ENCODE results near the gene C1orf105. TPM values are rescaled to one million over a fixed set of nuclear protein-coding genes. Genes with fewer than 3 reads are reported as not detected.
A peak's percentile ranks its signal among the peaks of the same experiment; 100 is the strongest.

Gene C1orf105
- total and polyA plus RNA-seq, 2 experiments from 2014 or later = not detected

DNA sequence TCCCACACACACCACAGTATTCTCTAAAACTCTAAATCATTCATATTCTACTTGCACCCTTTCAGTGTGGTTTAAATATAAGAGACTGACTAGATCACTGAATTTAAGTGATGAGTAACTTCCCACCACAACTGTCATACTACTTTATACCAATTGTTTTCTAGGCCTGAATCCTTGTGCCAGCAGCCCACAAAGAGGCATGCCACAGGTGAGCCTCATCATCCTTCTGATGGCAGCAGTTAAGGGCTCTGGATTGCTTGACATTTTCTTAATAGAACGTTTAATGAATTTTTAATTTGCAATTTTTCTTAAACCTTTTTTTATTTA, 9.6 kb downstream of the C1orf105 start (continued):
- TF ChIP-seq, protein P1, sequence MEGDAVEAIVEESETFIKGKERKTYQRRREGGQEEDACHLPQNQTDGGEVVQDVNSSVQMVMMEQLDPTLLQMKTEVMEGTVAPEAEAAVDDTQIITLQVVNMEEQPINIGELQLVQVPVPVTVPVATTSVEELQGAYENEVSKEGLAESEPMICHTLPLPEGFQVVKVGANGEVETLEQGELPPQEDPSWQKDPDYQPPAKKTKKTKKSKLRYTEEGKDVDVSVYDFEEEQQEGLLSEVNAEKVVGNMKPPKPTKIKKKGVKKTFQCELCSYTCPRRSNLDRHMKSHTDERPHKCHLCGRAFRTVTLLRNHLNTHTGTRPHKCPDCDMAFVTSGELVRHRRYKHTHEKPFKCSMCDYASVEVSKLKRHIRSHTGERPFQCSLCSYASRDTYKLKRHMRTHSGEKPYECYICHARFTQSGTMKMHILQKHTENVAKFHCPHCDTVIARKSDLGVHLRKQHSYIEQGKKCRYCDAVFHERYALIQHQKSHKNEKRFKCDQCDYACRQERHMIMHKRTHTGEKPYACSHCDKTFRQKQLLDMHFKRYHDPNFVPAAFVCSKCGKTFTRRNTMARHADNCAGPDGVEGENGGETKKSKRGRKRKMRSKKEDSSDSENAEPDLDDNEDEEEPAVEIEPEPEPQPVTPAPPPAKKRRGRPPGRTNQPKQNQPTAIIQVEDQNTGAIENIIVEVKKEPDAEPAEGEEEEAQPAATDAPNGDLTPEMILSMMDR (conservative IDR thresholded peaks at IDR 0.05; ENCODE audit: low read depth in 2 of 2) = no peak
- TF ChIP-seq, protein P2, sequence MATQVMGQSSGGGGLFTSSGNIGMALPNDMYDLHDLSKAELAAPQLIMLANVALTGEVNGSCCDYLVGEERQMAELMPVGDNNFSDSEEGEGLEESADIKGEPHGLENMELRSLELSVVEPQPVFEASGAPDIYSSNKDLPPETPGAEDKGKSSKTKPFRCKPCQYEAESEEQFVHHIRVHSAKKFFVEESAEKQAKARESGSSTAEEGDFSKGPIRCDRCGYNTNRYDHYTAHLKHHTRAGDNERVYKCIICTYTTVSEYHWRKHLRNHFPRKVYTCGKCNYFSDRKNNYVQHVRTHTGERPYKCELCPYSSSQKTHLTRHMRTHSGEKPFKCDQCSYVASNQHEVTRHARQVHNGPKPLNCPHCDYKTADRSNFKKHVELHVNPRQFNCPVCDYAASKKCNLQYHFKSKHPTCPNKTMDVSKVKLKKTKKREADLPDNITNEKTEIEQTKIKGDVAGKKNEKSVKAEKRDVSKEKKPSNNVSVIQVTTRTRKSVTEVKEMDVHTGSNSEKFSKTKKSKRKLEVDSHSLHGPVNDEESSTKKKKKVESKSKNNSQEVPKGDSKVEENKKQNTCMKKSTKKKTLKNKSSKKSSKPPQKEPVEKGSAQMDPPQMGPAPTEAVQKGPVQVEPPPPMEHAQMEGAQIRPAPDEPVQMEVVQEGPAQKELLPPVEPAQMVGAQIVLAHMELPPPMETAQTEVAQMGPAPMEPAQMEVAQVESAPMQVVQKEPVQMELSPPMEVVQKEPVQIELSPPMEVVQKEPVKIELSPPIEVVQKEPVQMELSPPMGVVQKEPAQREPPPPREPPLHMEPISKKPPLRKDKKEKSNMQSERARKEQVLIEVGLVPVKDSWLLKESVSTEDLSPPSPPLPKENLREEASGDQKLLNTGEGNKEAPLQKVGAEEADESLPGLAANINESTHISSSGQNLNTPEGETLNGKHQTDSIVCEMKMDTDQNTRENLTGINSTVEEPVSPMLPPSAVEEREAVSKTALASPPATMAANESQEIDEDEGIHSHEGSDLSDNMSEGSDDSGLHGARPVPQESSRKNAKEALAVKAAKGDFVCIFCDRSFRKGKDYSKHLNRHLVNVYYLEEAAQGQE (IDR thresholded peaks at IDR 0.05; ENCODE audit: unreplicated experiment) = no peak
- no peak for TF ChIP-seq NANOG (IDR thresholded peaks at IDR 0.05; ENCODE audit: borderline replicate concordance)

DNA sequence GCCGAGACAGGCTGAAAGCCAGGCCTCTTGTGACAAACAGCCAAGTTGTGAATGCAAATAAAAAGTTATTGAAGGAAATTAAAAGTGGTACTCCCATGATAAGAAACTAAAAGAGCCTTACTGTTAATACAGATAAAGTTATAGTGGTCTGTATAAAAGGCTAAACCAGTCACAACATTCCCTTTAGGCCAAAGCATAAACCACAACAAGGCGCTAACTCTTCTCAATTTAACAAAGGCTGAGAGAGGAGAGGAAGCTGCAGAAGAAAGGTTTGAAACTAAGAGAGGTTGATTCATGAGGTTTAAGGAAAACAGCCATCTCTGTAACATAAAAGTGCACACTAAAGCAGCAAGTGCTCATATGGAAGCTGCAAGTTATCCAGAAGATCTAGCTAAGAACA, 10.7 kb downstream of the C1orf105 start:
- peaks cover 9% of the 10 kb centered on the region; the same call in 2 of the 3 replicates for H3K4me1 Mint-ChIP-seq
- Histone ChIP-seq H4K20me1 (replicated peaks; ENCODE audit: insufficient read depth) (no peaks in the 10 kb centered on the region), H3K27ac (ENCODE audit: low read depth) (no peak overlapping the region), H2AFZ (0 out of 2 replicates have a peak overlapping the region, but pooled peaks have one; percentile 32), H3K4me2 (no peak overlapping the region), H3K4me3 (no peak overlapping the region), H3K36me3 (ENCODE audit: insufficient read depth) (no peaks in the 10 kb centered on the region), H3F3A (replicated peaks; ENCODE audit: low read depth) (no peaks in the 10 kb centered on the region), H3K4me1 (ENCODE audit: insufficient read depth) (peaks cover 10% of the 10 kb centered on the region; the same call in 1 of the 2 replicates), H3K79me2 (replicated peaks; ENCODE audit: insufficient read depth) (no peaks in the 10 kb centered on the region), H3K9me2 (ENCODE audit: insufficient read depth) (no peaks in the 10 kb centered on the region), H3K27me3 (ENCODE audit: insufficient read depth) (no peaks in the 10 kb centered on the region)
- no peaks in the 10 kb centered on the region; the same call in 1 of the 3 replicates for H3K9me3 Mint-ChIP-seq
- TF ChIP-seq STAT1 (IDR thresholded peaks at IDR 0.05; ENCODE audit: unreplicated experiment) (no peak), ZNF114 (CRISPR knock-in tag; IDR thresholded peaks at IDR 0.05) (no peak)
- H3K27me3 Mint-ChIP-seq (ENCODE audit: insufficient read depth, low read depth, poor library complexity) = peaks cover 2% of the 10 kb centered on the region
- H3K36me3 Mint-ChIP-seq (ENCODE audit: low read depth) = no peaks in the 10 kb centered on the region
- no peak overlapping the region for H3K27ac Mint-ChIP-seq
- no peak overlapping the region for H3K4me3 Mint-ChIP-seq
- no peak for DNase-seq (ENCODE audit: low spot score)
- ATAC-seq = no peak

DNA sequence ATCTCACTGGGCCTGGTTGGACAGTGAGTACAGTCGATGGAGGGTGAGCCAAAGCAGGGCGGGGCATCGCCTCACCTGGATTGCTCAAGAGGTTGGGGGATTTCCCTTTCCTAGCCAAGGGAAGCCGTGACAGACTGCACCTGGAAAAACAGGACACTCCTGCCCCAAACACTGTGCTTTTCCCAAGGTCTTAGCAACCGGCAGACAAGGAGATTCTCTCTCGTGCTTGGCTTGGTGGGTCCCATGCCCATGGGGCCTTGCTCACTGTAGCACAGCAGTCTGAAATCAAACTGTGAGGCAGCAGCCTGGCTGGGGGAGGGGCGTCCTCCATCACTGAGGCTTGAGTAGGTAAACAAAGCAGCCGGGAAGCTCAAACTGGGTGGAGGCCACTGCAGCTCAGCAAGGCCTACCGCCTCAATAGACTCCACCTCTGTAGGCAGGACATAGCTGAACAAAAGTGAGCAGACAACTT, 11.3 kb downstream of the C1orf105 start:
- Histone ChIP-seq H3K4me2 (no peak overlapping the region), H3K36me3 (ENCODE audit: insufficient read depth) (no peaks in the 10 kb centered on the region), H3K27ac (ENCODE audit: low read depth) (no peak overlapping the region), H3K79me2 (replicated peaks; ENCODE audit: insufficient read depth) (no peaks in the 10 kb centered on the region), H3F3A (replicated peaks; ENCODE audit: low read depth) (no peaks in the 10 kb centered on the region), H2AFZ (0 out of 2 replicates have a peak overlapping the region, but pooled peaks have one; percentile 32), H3K27me3 (ENCODE audit: insufficient read depth) (no peaks in the 10 kb centered on the region), H3K9me2 (ENCODE audit: insufficient read depth) (no peaks in the 10 kb centered on the region), H4K20me1 (replicated peaks; ENCODE audit: insufficient read depth) (no peaks in the 10 kb centered on the region), H3K4me3 (no peak overlapping the region), H3K4me1 (ENCODE audit: insufficient read depth) (peaks cover 7% of the 10 kb centered on the region; the same call in 1 of the 2 replicates)
- TF ChIP-seq NANOG (IDR thresholded peaks at IDR 0.05; ENCODE audit: borderline replicate concordance) (no peak), JUNB (IDR thresholded peaks at IDR 0.05; ENCODE audit: unreplicated experiment) (no peak), EZH2phosphoT487 (IDR thresholded peaks at IDR 0.05; ENCODE audit: unreplicated experiment) (no peak), CREB1 (CRISPR knock-in tag; IDR thresholded peaks at IDR 0.05; ENCODE audit: low read depth) (no peak), ZNF114 (CRISPR knock-in tag; IDR thresholded peaks at IDR 0.05) (no peak), STAT1 (IDR thresholded peaks at IDR 0.05; ENCODE audit: unreplicated experiment) (no peak), EZH2 (IDR thresholded peaks at IDR 0.05; ENCODE audit: low read depth, unreplicated experiment) (no peak)
- TF ChIP-seq, protein P1 (conservative IDR thresholded peaks at IDR 0.05; ENCODE audit: low read depth in 2 of 2) = no peak
- TF ChIP-seq, protein P2 (IDR thresholded peaks at IDR 0.05; ENCODE audit: unreplicated experiment) = no peak
- peaks cover 9% of the 10 kb centered on the region; the same call in 2 of the 3 replicates for H3K4me1 Mint-ChIP-seq
- peaks cover under 1% of the 10 kb centered on the region; the same call in 2 of the 3 replicates for H3K9me3 Mint-ChIP-seq
- no peak overlapping the region for H3K27ac Mint-ChIP-seq
- ATAC-seq (peak; percentile 59), DNase-seq (ENCODE audit: low spot score) (peak; percentile 22)
- peaks cover 2% of the 10 kb centered on the region for H3K27me3 Mint-ChIP-seq (ENCODE audit: insufficient read depth, low read depth, poor library complexity)
- H3K4me3 Mint-ChIP-seq = no peak overlapping the region
- no peaks in the 10 kb centered on the region for H3K36me3 Mint-ChIP-seq (ENCODE audit: low read depth)
